Pancreas (tissue), 10 donors: ENCODE results near the gene IGSF21. TPM values are rescaled to one million over a fixed set of nuclear protein-coding genes. Genes with fewer than 3 reads are reported as not detected.

Experiments used
- ATAC-seq, 4 donors: fragments of 200-7000 bp; cut with Tn5 transposase; one replicate each; pipeline versions ENCODE4 v1.8.0 to v1.9.1; 2020; ENCODE audit warnings: mild to moderate bottlenecking in 4 of 4, moderate library complexity in 4 of 4
- DNase-seq, 6 donors: peaks; one replicate each; pipeline ENCODE4 v3.0.0-alpha.2; 2020
- FAIRE-seq: peaks from 2 replicates; lab custom pipeline; 2012; peaks lifted over from hg19 to GRCh38; lab: Jason Lieb, UNC
- H3K27ac ChIP-seq, 4 donors: fragments of 200-600 bp; sonication (generic); 1 replicate in 3 of 4; 2 replicates in 1 of 4; pipeline versions ENCODE4 v1.5.0 to v1.8.0; 2020
- H3K27me3 ChIP-seq, 4 donors: fragments of 200-600 bp; one replicate each; pipeline ENCODE4 v1.8.0; 2021
- H3K36me3 ChIP-seq, 3 donors: fragments of 200-600 bp; sonication (generic) in 1 of 3; one replicate each; pipeline versions ENCODE4 v1.5.0 to v1.8.0; 2020 to 2021
- H3K4me1 ChIP-seq, 3 donors: fragments of 200-600 bp; one replicate each; pipeline ENCODE4 v1.8.0; 2021
- H3K4me3 ChIP-seq, 4 donors: fragments of 200-600 bp; sonication (generic) in 2 of 4; one replicate each; pipeline versions ENCODE4 v1.5.0 to v1.8.0; 2020 to 2021
- H3K9me3 ChIP-seq, 4 donors: fragments of 200-600 bp; one replicate each; pipeline ENCODE4 v1.8.0; 2021
- CTCF ChIP-seq, 4 donors: fragments of 200-600 bp; sonication (generic) in 3 of 4; IDR thresholded peaks; one replicate each; pipeline versions ENCODE4 v1.5.0 to v1.8.0; 2021; ENCODE audit warnings: antibody characterized with exemption in 4 of 4
- WGBS, 2 donors: extraction: QIAGEN DNeasy Blood & Tissue Kit; methylation state at CpG; one replicate each; pipeline ENCODE4 v1.1.7; 2013; 5-methylcytosine and 5-hydroxymethylcytosine counted together
- intact Hi-C, 3 donors: fragments of 100-400 bp; cut with DNase I; formaldehyde crosslinking; loops; one replicate each; pipeline versions ENCODE4 v1.11.1 to v1.14.2; 2022
- polyA plus RNA-seq, 2 donors: library from polyadenylated mRNA; stranded (reverse); fragments of 200-250 nt; gene quantifications; one replicate each; pipeline ENCODE4 v1.2.3, GENCODE V29; 2013
- total RNA-seq, 6 donors: library from RNA; stranded (reverse); fragmentation: NEBNext Ultra II Directional in 4 of 6; extraction: Animal tissue kit (Norgen Biotek cat#: 25700) in 4 of 6; gene quantifications; one replicate each; pipeline versions ENCODE4 v1.2.1 to v1.2.4, GENCODE V29; 2021 to 2023
- donor health status: healthy with polysubstance abuse.
- donor health status: DM: no; HTN: no; CAD: no; lungs with moderate emphysema.
- donor health status: DM: no; HTN: no; CAD: no.
- donor health status: control.
- donor health status: control.
- donor health status: Bipolar disorder and iron deficiency.
- donor health status: DM: yes; HTN: yes; CAD: no.
- donor health status: DM: no; HTN: no; CAD: no.
- donor health status: DM: no; HTN: no; CAD: no.
- donor health status: DM: yes; HTN: yes; CAD: no.

The IGSF21 gene
- total and polyA plus RNA-seq, 8 donors = 0.28 to 1.3 (median 0.92) TPM; not detected in 1

- 76 to 81% methylated on average over 20 of the region's 20 CpGs for WGBS, 2 donors
- intact Hi-C loops = no loop called here
- no peaks in the 10 kb centered on the region for H3K27me3 ChIP-seq
- H3K27ac ChIP-seq = no peak overlapping the region
- no peak for TF ChIP-seq CTCF (IDR thresholded peaks at IDR 0.05)
- H3K4me3 ChIP-seq = no peak overlapping the region
- no peaks in the 10 kb centered on the region for H3K4me1 ChIP-seq
- ATAC-seq = no peak
- no peak for DNase-seq
- no peaks in the 10 kb centered on the region for H3K9me3 ChIP-seq
- no peaks in the 10 kb centered on the region for H3K36me3 ChIP-seq
- FAIRE-seq = no peak
Observed at GRCh38 chr1:18322368-18323032, 214.9 kb downstream of the IGSF21 start.

DNA sequence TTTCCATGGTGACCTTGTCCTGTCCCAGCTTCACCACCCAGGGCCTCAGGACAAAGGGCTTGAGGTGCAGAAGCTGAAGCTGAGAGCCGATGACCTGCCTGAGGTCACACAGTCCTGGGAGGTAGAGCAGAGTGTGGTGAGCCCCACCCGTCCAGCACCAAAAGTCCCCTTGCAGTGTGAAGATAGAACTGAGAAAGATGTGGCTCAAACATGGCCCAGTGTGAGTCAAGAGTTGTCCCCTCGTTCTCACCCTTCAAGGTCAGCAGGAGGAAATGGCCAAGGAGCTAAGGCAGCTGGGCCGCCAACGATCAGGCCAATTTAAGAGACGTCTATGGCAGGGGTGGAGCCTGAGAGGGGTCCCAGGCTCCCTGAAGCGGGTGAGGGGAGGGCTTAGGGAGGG, 215.7 kb downstream of the IGSF21 start:
- H3K4me1 ChIP-seq = no peaks in the 10 kb centered on the region

GRCh38 chr1:18324246-18324645, 216.6 kb downstream of the IGSF21 start:
- WGBS, 2 donors = 58 to 68% methylated on average over 10 of the region's 10 CpGs
- no peak for ATAC-seq
- no peaks in the 10 kb centered on the region for H3K4me1 ChIP-seq

More for the DNA sequence above, 215.7 kb downstream of the IGSF21 start:
- intact Hi-C loops = no loop called here
- DNase-seq (no peak), FAIRE-seq (no peak), ATAC-seq (no peak)
- 68 to 75% methylated on average over 7 of the region's 7 CpGs for WGBS, 2 donors
- no peak for TF ChIP-seq CTCF (IDR thresholded peaks at IDR 0.05)
- Histone ChIP-seq H3K27ac (no peak overlapping the region), H3K36me3 (no peaks in the 10 kb centered on the region), H3K9me3 (no peaks in the 10 kb centered on the region), H3K27me3 (no peaks in the 10 kb centered on the region), H3K4me3 (no peak overlapping the region)

DNA sequence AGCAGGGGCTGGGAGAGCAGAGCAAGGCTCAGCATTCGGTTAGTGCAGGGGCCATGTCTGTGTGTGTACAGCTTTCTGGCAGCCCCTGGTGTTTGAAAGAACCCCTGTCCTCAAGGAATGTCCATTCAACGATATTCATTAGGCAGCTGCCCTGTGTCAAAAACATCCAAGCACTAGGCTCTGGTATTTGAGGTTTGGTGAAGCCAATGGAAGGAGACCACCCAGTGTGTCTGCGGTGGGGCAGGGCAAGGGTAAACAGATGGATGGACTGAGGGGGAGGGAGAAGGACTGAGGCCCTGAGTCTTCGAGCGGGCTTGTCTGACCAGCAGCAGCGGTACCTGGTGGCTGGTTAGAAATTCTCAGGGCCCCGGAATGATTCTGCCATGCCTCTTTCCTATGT, 217.5 kb downstream of the IGSF21 start:
- TF ChIP-seq CTCF (IDR thresholded peaks at IDR 0.05) = no peak
- H3K36me3 ChIP-seq = no peaks in the 10 kb centered on the region
- no peak overlapping the region for H3K4me3 ChIP-seq
- ATAC-seq = no peak
- no peak overlapping the region for H3K27ac ChIP-seq
- no peak for FAIRE-seq
- intact Hi-C loops = no loop called here
- 79 to 83% methylated on average over 7 of the region's 7 CpGs for WGBS, 2 donors
- no peaks in the 10 kb centered on the region for H3K9me3 ChIP-seq
- H3K4me1 ChIP-seq = no peaks in the 10 kb centered on the region
- DNase-seq = no peak
- no peaks in the 10 kb centered on the region for H3K27me3 ChIP-seq

More at GRCh38 chr1:18324246-18324645, 216.6 kb downstream of the IGSF21 start:
- intact Hi-C loops = no loop called here
- Histone ChIP-seq H3K27me3 (no peaks in the 10 kb centered on the region), H3K4me3 (no peak overlapping the region), H3K36me3 (no peaks in the 10 kb centered on the region), H3K27ac (no peak overlapping the region), H3K9me3 (no peaks in the 10 kb centered on the region)
- DNase-seq (no peak), FAIRE-seq (no peak)
- no peak for TF ChIP-seq CTCF (IDR thresholded peaks at IDR 0.05)

DNA sequence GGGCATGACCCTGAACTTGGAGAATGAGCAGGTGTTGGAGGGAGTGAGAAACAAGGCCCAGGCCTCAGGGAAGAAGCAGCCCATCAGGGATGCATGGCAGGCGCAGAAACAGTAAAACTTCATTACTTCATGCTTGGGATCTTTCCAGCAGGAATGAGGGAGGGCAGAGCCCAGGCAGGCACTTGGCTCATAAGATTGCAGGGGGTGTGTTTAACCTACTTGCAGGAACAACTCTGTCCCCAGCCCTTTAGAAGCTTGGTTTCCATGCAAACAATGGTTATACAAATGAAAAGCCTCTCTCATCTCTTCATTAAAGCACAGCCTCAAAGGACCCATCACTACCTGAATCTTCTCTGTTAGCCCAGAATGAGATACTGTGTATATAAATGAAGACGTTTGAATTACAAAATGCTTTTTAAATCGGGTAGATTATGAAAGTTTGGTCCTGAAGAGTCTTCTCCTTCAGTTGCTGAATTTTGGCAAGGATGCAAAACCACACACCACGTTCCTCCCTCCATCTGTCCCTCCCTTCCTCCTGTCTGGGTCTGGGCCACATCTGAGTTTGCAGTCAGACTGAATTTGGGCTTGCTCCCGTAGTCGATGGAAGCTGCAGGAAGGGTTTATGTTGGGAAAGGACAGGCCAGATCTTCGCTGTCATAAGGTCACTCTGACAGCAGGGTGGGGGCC, 218.8 kb downstream of the IGSF21 start:
- 48 to 60% methylated on average over 7 of the region's 7 CpGs for WGBS, 2 donors
- intact Hi-C loops = no loop called here
- Histone ChIP-seq H3K27ac (no peak overlapping the region), H3K9me3 (no peaks in the 10 kb centered on the region), H3K4me3 (no peak overlapping the region), H3K36me3 (no peaks in the 10 kb centered on the region), H3K27me3 (no peaks in the 10 kb centered on the region), H3K4me1 (no peaks in the 10 kb centered on the region)
- no peak for ATAC-seq
- no peak for FAIRE-seq
- no peak for TF ChIP-seq CTCF (IDR thresholded peaks at IDR 0.05)
- DNase-seq = no peak
